DMS 273 (cell line): Measurements from ENCODE around the gene ADI1.
"Not testable (repeated sequence)": the region's sequence is repeated elsewhere in the genome, so short reads cannot be mapped to it uniquely, and the experiment has no call there.

Source experiments
- DNase-seq: peaks from one replicate; lab custom pipeline; 2025; ENCODE audit not compliant: unreplicated experiment; lab: John Stamatoyannopoulos, UW

Gene ADI1

DNA sequence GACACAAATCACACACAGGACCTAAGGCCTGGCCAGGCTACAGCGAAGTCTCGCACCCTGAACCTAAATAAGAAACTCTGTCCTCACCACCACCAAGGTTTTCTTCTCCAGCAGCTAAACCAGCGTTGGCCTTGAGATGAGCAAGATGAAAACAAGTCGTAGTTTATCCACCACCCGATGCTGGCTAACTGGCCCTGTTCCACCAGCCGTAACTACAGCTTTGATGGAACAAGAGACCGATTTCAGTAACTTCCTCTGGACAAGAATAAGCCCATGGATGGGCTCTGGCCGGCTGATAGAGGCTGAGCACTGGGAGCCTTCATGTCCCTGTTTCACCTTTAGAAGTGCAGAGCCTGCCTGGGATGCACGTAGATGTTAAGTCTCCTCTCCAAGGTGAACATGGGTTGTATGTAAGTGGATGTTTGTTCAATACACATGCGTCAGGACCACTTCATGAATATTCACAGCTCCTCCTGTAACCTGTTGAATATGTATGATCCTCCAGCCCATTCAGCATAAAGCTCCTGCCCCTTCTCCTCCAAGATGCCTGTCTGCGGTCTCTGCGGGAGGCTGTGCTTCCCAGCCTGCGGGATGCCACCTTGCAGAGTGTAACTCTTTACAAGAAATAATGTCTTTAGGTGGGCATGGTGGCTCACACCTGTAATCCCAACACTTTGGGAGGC is 24.2 kb downstream of the ADI1 start:
- no peak for DNase-seq

DNA sequence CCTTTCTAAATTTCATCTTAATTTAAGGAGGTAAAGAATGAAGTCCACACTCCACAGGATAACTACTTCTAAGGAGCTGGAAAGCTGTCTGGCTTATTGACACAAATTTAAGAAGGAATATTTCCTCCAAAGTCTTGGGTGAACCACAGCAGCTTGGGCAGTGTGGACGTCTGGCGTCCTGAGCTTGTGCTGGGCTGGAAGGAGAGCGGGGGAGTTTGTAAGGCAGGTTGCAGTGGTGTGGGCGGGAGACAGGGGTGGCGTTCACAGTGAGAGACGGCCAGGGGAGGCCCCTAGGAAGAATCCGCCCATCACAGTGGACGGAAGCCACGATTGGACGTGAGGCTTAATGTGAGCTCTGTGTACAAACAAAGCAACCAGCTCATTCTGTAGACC is 25.7 kb downstream of the ADI1 start:
- DNase-seq: peak; percentile 23

DNA sequence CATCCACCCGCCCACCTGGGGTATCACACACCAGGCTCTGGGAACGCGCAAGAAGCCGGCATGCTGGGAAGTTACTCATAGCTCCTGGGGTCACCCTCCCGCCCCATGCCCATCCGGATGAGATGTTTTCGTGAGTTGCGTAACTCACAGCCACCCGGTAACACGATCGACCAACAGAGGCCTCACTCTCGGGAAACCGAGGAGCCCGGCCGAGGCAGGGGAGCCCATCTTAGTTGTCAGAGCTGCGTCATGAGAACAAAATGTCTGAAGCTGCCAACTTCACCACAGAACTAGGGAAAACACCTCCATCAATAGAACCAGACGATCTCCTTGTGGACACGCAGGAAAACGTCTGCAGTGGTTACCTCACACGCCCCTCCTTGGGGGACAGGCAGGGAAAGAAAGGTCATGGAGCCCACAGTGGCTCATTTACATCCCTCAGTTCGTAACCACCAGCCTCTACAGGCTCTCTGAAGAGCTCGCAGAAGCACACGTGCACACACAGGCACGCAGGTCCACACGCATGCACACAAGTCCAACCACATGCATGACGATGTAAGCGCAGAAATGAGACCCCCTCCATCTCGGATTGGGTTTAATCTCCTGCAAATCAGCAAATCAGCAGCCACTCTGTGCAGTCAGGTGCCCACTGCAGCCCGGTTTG is 26.2 kb downstream of the ADI1 start:
- no peak for DNase-seq

DNA sequence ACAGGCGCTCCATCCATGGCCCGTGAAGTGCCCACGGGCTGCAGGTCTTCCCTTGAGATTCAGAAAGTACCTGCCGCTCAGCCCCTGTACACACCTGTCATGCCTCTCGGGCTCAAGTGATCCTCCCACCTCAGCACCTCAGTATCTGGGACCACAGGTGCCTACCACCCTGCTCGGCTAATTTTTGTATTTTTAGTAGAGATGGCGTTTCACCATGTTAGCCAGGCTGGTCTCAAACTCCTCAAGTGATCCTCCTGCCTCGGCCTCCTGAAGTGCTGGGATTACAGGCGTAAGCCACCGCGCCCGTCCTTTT is 26.9 kb downstream of the ADI1 start:
- DNase-seq: not testable (repeated sequence)

DNA sequence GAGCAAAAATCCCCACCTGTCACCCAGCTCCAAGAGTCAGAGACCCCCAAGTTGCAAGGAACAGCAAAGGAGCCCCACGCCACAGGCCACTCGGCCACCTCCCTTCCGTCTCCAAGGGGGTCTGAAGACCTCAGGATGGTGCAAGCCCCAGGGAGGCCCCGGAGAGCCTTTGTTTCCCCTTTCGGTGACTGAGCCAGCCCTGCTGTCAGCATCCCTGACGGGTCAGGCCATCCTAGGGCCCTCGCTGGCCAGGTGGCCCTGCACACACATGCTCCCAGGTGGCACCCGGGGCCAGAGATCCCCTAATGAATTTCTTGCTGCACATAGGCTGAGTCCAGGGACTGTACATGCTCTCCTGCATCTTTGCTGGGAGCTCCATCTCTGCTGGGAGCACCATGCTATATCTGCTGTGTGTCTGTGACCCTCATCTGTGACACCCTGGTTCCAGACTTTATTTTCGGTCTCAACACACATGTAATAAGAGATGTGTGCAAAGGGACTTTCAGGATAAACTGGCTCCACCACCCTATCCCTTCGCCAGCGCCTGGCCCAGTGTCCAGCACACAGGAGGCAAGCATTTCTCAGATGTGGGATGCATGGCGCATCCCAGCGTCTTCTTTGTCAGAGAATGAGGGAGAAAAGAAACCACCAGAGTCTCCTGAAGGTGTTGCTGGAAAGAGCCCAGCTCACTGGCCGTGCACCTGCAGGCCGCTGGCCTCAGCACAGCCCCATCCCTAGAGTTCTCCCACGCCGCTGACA is 27.4 kb downstream of the ADI1 start:
- DNase-seq: no peak

DNA sequence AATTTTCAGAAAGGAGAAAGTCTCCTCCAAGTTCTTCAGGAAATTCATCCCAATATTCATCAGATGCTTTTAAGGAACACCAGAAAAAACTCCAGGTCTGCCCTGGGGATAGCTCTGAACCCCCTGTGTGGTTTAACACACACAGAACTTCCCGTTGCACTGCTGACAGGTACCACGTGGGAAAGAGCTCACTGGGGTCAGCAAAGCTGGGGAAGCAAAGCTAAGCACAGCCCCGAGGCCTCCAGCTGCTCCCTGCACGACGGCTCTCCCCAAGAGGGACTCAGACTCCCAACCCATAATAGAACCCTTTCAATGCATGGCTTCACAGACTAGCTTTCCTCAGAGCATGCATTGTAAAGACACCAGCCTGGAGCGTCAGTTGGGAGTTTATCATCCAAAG is 28.0 kb downstream of the ADI1 start:
- DNase-seq: no peak

DNA sequence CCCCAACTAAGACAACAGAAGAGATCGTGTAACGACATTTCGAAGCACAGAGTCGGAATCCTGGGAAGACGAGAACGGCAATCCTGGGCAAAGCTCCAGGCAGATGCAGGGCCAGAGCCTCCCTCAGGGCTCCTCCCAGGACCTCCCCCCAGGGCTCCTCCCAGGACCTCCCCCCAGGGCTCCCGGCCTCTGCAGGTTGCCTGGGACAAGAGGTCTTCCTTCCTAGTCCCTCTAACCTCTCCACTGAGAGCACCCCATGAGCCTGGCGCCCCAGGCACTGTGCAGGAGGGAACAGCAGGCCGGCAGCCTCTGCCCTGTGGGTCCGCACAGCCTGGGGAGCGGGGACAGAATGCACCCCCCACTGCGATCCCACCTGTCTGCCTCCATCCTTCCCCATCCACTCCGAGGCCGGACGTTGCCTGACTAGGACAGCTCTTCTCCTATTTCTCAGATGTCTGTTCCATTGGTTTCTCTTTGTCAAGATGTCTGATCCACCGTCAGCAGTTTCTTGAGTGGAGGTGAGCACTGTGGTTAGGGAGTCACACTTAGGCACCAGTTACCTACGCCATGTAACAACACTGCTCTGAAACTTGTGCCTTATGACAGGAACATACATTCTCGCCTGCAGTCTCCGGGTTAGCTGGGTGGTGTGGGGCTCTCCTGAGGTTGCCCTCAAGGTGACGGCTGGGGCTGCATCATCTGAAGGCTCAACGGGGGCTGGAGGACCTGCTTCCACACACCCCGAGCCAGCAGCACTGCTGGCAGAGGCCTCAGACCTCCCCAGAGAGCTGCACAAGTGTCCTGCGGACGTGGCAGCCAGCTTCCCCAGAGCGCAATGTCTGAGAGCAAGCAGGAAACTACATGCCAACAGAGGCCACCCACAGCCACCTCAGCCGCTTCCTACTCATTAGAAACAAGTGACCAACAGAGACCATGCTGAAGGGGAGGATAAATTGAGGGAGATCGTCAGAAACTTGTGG is 28.9 kb downstream of the ADI1 start:
- no peak for DNase-seq

DNA sequence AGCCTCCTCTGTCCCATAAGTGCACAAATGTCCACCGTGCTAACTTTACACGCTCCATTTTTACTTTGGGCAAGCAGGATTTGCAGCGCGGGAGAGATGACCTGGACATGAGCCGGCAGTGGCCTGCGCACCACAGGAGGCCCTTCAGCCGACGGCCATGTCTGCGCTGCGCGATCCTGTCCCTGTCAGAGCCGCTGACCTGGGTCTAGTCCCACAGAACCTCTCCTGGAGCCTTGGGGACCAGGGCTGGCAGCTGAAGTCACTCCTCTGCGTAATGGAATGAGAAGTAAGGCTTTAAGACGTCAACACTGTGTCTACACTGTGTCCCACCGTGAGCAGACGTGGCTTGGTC is 29.6 kb downstream of the ADI1 start:
- DNase-seq: no peak

DNA sequence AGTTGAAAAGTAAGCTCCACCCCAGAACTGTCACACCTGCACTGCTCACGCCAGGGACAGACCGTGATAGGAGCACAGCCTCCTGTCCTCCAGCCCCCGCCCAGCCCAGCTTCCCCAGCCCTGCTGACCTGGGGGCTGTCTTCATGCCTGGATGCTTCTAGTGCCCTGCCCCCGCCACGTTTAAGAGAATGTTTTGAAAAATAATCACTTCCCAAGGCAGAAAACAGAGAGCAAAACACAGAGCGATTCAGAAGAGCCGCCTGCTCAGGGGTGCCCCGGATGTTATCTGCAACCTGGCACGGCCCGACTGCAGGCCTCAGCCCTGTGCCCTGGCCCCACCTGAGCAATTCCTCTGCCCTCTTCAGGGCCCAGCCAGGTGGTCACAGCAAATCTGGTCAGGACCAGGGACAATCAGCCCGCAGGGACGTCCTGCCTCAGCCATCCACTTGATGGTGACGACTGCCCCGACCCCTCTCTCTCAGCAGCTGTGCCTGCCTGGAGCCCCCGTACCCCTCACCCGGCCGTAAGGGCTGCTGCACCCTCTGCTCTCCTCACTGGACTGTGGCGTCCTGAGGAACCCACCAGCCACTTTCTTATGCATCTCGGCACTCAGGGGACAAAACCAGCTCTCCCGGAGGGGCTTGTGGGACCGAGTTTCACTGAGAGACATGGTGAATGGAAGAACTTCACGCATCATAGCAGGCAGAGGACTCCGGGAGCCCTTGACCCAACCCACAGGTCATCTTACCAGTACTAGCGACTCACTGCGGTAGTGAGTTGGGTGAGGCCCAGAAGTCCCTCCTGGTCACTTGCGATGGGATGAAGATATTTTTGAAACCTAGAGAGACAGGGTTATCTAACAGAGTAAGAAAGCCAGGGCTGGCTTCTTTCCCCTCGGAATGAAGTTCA is 30.2 kb downstream of the ADI1 start:
- no peak for DNase-seq

DNA sequence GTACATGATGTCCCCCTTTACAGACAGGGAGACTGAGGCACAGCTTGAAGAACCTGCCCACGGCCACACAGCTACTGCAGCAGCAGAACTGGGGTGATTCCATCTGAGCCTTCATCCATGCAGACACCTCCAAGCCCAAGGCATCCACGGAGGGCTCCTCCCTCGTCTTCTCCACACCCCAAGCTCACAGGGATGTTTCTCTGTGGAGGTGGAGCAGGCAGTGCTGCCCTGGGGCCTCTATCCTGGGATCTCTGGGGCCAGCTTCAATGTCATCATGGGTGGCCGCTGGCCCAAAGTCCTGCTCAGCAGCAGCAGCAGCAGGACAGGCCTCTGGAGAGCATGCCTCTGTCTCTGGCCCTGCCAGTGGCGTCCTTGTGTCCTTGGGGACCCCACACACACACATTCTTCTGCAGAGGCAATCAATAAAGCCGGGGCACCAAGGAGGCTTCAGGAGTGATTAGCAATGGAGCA is 31.2 kb downstream of the ADI1 start:
- no peak for DNase-seq

DNA sequence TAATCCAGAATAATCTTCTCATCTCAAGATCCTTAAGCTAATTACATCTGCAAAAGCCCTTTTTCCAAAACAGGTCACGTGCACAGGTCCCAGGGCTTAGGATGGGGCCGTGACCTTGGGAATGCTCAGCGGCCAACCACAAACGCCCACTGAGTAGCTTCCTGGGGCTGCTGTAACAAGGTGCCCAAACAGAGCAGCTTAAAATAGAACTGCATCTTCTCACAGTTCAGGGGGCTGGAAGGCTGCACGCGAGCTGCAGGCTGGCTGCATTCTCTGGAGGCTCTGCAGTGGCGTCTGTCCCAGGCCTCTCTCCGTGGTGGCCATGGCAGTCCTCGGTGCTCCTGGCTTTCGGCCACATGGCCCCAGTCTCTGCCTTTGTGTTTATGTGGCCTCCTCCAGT is 31.9 kb downstream of the ADI1 start:
- no peak for DNase-seq

DNA sequence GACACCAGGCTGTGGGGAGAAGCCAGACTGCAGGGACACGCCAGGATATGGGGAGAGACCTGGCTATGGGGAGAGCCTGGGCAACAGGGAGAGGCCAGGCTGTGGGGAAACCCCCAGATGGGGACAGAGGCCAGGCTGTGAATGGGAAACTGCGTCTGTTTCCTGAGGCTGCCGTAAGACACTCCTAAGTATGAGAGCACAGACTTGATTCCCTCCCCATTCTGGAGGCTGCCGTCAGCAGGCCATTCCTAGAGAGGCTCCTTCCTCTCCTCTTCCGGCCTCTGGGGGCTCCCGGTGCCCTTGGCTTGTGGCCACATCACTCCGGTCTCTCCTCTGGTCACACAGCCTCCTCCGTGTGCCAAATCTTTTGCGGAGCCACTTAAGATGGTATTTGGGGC is 32.3 kb downstream of the ADI1 start:
- DNase-seq: no peak

DNA sequence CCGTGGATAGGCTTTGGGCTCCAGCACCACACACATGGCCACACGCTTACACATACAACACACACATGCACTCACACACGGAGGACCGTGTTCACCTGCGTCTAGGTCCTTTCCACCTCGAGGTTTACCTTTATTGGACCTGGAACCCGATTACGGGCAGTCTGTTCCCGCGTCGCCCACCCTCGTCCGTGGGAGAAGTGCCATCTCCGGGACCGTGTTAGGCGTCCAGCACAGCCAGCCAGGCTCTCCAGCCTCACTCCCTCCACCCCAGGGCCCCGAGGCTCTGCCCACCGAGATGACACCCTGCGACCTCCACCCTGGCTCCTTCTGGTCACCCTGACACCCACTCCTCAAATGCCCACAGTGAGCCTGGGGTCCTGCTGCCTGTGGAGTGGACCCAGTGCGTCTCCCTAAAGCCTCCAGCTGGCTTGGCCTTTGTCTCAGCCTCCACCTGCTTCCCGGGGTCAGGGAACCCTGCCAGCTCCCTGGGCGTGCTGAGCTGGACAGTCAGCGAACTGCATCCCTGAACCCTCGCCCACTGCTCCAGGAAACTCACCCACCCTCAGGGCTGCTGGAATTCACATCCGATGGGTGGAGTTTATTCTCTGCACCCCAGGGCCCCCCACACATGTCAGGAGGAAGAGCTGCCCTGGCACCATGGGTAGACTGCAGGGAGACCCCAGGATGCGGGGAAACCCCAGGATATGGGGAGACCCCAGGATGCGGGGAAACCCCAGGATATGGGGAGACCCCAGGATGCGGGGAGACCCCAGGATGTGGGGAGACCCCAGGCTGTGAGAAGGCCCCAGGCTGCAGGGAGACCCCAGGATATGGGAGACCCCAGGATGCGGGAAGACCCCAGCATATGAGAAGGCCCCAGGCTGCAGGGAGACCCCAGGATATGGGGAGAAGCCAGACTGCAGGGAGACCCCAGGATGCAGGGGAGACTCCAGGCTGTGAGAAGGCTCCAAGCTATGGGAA is 33.0 kb downstream of the ADI1 start:
- DNase-seq: no peak

DNA sequence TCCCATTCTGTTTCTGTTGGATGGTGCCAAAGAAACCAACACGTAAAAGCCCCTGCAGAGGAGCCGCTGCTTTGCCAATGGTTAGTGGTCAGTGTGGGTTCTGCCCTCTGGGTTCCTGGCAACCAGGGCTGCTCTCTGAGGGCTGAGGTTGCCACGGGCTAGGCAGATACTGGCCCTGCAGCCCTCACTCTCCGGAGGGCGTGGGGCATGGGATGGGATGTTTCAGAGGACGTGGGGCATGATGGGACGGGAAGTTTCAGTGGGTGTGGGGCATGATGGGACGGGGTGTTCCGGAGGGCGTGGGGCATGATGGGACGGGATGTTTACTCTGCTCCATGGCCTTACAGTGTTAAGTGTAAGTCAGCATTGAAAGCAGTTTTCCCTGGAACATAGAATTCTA is 34.2 kb downstream of the ADI1 start:
- no peak for DNase-seq

DNA sequence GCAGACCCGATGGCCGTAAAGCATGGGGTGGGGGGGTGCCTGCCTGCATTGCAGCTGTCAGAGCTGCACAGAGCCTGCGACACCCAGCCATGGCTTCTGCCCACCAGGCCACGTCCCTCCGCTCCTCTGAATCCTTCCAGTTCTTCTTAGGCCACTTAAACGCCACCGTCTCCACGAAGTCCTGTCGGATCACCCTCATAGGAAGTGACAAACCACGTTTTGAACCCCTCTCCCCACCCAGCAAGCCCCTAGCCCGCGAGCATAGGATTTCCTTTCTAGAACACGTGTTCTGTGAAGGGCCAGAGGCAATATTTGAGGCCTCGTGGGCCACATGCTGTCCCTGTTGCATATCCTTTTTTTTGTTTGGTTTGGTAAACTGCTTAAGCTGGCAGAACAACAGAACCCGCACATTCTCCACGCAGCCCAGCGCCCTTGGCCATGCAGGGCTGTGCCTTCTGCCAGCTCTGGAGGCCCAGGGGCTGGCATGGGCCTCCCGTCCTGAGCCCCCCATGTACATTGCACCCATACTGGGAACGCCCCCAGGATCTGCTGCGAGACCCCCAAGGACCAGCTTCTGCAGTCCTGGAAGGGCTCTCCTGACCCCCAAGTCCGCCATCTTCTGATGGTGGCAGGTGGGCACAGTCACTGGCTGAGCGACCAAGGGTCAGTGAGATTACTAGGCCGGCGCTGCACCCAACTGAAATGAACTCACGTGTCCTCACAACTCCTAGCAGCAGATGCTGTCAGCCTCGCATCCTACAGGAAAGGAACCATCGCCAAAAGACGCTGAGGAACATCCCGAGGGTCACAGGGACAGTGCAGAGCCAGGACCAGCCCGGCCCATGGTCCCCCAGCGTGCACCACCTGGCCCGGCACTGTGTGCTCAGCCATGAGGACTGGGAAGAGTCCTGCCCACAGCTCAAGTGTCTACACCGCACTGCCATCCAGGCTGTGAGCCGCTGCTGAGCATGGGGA is 35.1 kb downstream of the ADI1 start:
- DNase-seq: no peak

DNA sequence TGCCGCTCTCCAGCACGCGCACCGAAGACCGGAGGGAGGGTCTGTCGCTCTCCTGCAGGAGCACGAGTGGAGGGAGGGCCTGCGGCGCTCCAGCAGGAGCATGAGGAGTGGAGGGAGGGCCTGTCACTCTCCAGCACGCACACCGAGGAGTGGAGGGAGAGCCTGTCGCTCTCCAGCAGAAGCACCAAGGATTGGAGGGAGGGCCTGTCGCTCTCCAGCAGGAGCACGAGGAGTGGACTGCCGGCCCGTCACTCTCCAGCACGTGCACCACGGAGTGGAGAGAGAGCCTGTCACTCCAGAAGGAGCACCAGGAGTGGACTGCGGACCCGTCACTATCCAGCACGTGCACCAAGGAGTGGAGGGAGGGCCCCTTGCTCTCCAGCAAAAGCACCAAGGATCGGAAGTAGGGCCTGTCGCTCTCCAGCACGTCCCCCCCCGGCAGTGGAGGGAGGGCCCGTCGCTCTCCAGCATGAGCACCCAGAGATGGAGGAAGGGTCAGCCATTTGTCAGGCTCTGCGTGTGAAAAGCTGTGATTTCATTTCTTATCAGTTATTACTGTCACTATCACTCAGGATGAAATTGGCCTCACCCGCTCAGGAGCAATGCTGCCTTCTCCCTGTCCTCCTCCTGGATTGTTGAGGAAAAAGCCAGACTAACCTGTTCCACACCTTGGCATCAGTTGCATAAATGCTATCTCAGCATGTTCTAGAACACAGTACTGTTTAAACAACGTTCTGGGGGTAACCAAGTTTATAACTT is 35.9 kb downstream of the ADI1 start:
- peak; percentile 61 for DNase-seq

DNA sequence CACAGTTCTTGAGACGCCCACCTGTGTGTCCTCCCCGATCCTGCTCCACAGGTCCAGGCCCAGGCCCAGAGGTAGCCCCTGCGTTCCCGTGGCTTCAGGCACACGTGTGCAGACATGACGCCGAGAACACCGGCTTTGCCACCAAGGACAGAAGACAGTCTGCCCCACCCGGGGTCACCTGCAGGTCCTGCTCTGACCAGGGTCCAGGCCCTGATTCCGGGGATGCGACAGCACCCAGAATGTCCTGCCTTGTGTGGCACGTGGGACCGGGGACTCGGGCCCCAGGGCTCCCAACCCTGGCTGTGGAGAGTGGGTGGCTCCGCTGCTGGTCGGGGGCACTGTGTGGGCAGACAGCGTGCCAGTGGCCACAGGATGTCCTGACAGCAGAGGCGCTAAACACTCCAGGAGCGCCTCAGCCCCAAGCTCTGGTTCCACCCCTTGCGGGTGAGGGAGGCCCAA is 36.9 kb downstream of the ADI1 start:
- DNase-seq: no peak
